Caco-2 (cell line): ENCODE measurements around the gene UBR3. TPM values are rescaled to one million over a fixed set of nuclear protein-coding genes. Genes with fewer than 3 reads are reported as not detected.

Source experiments
- BruUV-seq: library from RNA; stranded (reverse); fragments of 400-500 nt; replicated peaks from 2 replicates; lab custom pipeline; 2021; lab: Mats Ljungman, UMichigan
- CTCF ChIA-PET: fragments of 300-600 bp; sonication (Branson Sonifier 250); formaldehyde crosslinking; loops from one replicate; lab custom pipeline; 2022; ENCODE audit warnings: antibody characterized with exemption; lab: Charles Lee
- POLR2A ChIA-PET: fragments of 300-600 bp; sonication (Branson Sonifier 250); formaldehyde crosslinking; loops from one replicate; lab custom pipeline; 2022; ENCODE audit warnings: antibody characterized with exemption; lab: Charles Lee
- DNase-seq, 2 experiments: peaks; one replicate each; pipeline versions ENCODE4 v3.0.0 to v3.0.0-alpha.2; 2020 to 2022
- H3K27me3 ChIP-seq: replicated peaks from 2 replicates; pipeline ENCODE4 v1.6.0; 2011; ENCODE audit warnings: low read length; ENCODE audit not compliant: control insufficient read depth, insufficient read depth
- H3K36me3 ChIP-seq: 2 replicates; pipeline ENCODE4 v1.5.1; 2011; ENCODE audit warnings: low read length; ENCODE audit not compliant: control insufficient read depth, insufficient read depth
- H3K4me1 ChIP-seq: fragments of 250-450 bp; sonication (Bioruptor Pico); 2 replicates; pipeline ENCODE4 v1.5.1; 2020; ENCODE audit warnings: mild to moderate bottlenecking
- H3K4me3 ChIP-seq: 2 replicates; pipeline ENCODE4 v1.5.1; 2011; ENCODE audit warnings: low read depth, mild to moderate bottlenecking, control low read depth, low read length
- H3K9me3 ChIP-seq: fragments of 250-450 bp; sonication (Bioruptor Pico); 2 replicates; pipeline ENCODE4 v1.5.1; 2020; ENCODE audit warnings: mild to moderate bottlenecking, moderate library complexity
- H3K27ac Mint-ChIP-seq: one replicate; pipeline ENCODE4 v1.8.0; 2022; ENCODE audit warnings: mixed read lengths; ENCODE audit not compliant: unreplicated experiment
- H3K27me3 Mint-ChIP-seq: one replicate; pipeline ENCODE4 v1.8.0; 2022; ENCODE audit warnings: mixed read lengths; ENCODE audit not compliant: insufficient read depth, unreplicated experiment
- H3K36me3 Mint-ChIP-seq: one replicate; pipeline ENCODE4 v1.8.0; 2022; ENCODE audit warnings: mild to moderate bottlenecking, mixed read lengths; ENCODE audit not compliant: insufficient read depth, unreplicated experiment
- H3K4me1 Mint-ChIP-seq: one replicate; pipeline ENCODE4 v1.8.0; 2022; ENCODE audit warnings: low read depth, mixed read lengths; ENCODE audit not compliant: unreplicated experiment
- H3K4me3 Mint-ChIP-seq: one replicate; pipeline ENCODE4 v1.8.0; 2022; ENCODE audit warnings: mild to moderate bottlenecking, moderate library complexity, mixed read lengths; ENCODE audit not compliant: unreplicated experiment
- H3K9me3 Mint-ChIP-seq: one replicate; pipeline ENCODE4 v1.8.0; 2022; ENCODE audit warnings: mixed read lengths; ENCODE audit not compliant: unreplicated experiment
- intact Hi-C: fragments of 100-400 bp; cut with micrococcal nuclease; formaldehyde crosslinking; loops from one replicate; pipeline ENCODE4 v1.10.0; 2022; ENCODE audit not compliant: unreplicated experiment
- total RNA-seq: library from RNA; stranded (reverse); gene quantifications from 2 replicates; pipeline ENCODE4 v1.2.3, GENCODE V29; 2022
- TF ChIP-seq, protein P1 (sequence below), 2 experiments: fragments of 200-600 bp in 1 of 2; IDR thresholded peaks; 1 replicate in 1 of 2; 2 replicates in 1 of 2; pipeline versions ENCODE4 v1.5.1 to v1.8.0; 2011 to 2022; ENCODE audit warnings: antibody characterized with exemption in 1 of 2, control low read depth in 1 of 2, inconsistent platforms in 1 of 2, low read depth in 1 of 2, low read length in 1 of 2, mild to moderate bottlenecking in 1 of 2, moderate library complexity in 1 of 2; ENCODE audit not compliant: insufficient read depth in 1 of 2, severe bottlenecking in 1 of 2, unreplicated experiment in 1 of 2

UBR3 gene
- total RNA-seq, 1 experiment from 2014 or later, result 35.7 TPM

DNA sequence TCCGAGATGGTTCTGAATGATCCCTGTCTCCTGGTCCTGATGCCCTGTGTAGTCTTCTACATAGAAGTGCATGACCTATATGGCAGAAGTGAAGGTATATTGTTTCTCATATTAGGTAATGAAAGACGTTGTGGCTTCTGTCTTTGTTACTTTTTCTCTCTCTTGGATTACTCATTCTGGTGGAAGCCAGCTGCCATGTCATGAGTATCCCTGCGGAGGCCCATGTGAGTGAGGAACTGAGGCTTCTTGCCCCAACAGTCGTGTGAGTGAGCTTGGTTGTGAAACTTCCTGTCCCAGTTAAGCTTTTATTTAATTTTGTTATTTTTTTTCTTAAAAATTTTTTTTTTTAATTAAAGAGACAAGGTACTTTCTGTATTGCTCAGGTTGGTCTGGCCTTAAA, 134.7 kb downstream of the UBR3 start:
- POLR2A ChIA-PET, result no interaction called here
- TF ChIP-seq, protein P1, sequence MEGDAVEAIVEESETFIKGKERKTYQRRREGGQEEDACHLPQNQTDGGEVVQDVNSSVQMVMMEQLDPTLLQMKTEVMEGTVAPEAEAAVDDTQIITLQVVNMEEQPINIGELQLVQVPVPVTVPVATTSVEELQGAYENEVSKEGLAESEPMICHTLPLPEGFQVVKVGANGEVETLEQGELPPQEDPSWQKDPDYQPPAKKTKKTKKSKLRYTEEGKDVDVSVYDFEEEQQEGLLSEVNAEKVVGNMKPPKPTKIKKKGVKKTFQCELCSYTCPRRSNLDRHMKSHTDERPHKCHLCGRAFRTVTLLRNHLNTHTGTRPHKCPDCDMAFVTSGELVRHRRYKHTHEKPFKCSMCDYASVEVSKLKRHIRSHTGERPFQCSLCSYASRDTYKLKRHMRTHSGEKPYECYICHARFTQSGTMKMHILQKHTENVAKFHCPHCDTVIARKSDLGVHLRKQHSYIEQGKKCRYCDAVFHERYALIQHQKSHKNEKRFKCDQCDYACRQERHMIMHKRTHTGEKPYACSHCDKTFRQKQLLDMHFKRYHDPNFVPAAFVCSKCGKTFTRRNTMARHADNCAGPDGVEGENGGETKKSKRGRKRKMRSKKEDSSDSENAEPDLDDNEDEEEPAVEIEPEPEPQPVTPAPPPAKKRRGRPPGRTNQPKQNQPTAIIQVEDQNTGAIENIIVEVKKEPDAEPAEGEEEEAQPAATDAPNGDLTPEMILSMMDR (IDR thresholded peaks at IDR 0.05; ENCODE audit: insufficient read depth in 1 of 2, low read depth in 1 of 2, low read length in 1 of 2, severe bottlenecking in 1 of 2, unreplicated experiment in 1 of 2), result no peak
- Histone ChIP-seq H3K36me3 (no peaks in the 10 kb centered on the region; the same call in 1 of the 2 replicates), H3K27me3 (no peaks in the 10 kb centered on the region), H3K9me3 (no peaks in the 10 kb centered on the region), H3K4me3 (no peak overlapping the region), H3K4me1 (no peaks in the 10 kb centered on the region)
- CTCF ChIA-PET, result interaction anchor here (0.6 kb wide), 1 partner anchor 28 kb away, joined by 4 read pairs; no protein-coding TSS in a partner anchor
- no TSS peak for BruUV-seq
- Mint-ChIP-seq H3K27me3 (no peaks in the 10 kb centered on the region), H3K27ac (no peak overlapping the region), H3K4me3 (no peak overlapping the region), H3K9me3 (no peaks in the 10 kb centered on the region), H3K4me1 (no peaks in the 10 kb centered on the region), H3K36me3 (peaks cover 12% of the 10 kb centered on the region)
- intact Hi-C loops, result no loop called here
- DNase-seq, result no peak

DNA sequence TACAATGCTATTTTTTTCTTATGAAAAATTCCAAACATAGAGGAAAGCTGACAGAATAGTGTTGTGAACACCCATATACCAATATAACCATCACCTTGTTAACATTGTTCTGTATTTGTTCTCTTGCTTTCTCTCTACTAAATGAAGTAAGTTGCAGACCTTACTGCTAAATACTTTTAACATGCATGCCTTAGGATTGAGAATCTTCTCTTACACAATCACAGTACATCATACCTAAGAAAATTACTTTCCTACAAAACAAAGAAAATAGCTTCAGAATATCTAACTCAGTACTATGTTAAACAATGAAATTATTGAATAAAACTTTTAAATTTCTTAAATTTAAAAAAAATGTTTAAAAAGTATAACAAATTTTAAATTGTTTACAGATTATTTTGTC, 136.5 kb downstream of the UBR3 start:
- no peaks in the 10 kb centered on the region for H3K4me1 ChIP-seq
- H3K9me3 Mint-ChIP-seq, result no peaks in the 10 kb centered on the region
- no peaks in the 10 kb centered on the region; the same call in 1 of the 2 replicates for H3K36me3 ChIP-seq
- POLR2A ChIA-PET, result no interaction called here
- no peaks in the 10 kb centered on the region for H3K4me1 Mint-ChIP-seq
- no peak overlapping the region for H3K4me3 Mint-ChIP-seq
- CTCF ChIA-PET, result no interaction called here
- no peak overlapping the region for H3K4me3 ChIP-seq
- no peaks in the 10 kb centered on the region; the same call in 1 of the 2 replicates for H3K9me3 ChIP-seq
- no peaks in the 10 kb centered on the region for H3K27me3 Mint-ChIP-seq
- no peak overlapping the region for H3K27ac Mint-ChIP-seq
- DNase-seq, result no peak
- no TSS peak for BruUV-seq
- intact Hi-C loops, result no loop called here
- peaks cover 12% of the 10 kb centered on the region for H3K36me3 Mint-ChIP-seq
- TF ChIP-seq, protein P1 (IDR thresholded peaks at IDR 0.05; ENCODE audit: insufficient read depth in 1 of 2, low read depth in 1 of 2, low read length in 1 of 2, severe bottlenecking in 1 of 2, unreplicated experiment in 1 of 2), result no peak
- H3K27me3 ChIP-seq, result no peaks in the 10 kb centered on the region

DNA sequence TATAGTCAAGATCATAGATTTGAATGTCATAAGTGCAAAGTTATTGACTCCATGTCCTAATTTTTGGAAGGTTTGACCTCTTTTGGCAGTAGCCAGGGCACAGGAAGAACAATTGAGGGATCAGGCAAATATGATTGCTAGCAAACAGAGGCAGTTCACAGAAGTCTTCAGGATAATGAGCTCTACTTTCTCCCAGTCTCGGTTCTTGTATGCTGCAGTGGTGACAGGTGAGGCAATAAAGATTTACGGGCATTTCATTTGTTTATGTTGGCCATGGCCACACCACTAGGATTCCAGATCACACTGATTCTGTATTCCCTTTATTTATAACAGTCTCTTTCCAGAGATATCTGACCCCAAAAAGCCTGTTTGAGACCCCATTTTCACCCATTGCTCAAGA, 137.5 kb downstream of the UBR3 start:
- H3K4me1 Mint-ChIP-seq, result no peaks in the 10 kb centered on the region
- POLR2A ChIA-PET, result no interaction called here
- H3K36me3 Mint-ChIP-seq, result peaks cover 12% of the 10 kb centered on the region
- H3K4me3 Mint-ChIP-seq, result no peak overlapping the region
- H3K4me1 ChIP-seq, result no peaks in the 10 kb centered on the region
- no peaks in the 10 kb centered on the region; the same call in 1 of the 2 replicates for H3K9me3 ChIP-seq
- no peaks in the 10 kb centered on the region for H3K27me3 Mint-ChIP-seq
- BruUV-seq, result no TSS peak
- no peak overlapping the region for H3K4me3 ChIP-seq
- CTCF ChIA-PET, result no interaction called here
- H3K27ac Mint-ChIP-seq, result no peak overlapping the region
- H3K9me3 Mint-ChIP-seq, result no peaks in the 10 kb centered on the region
- H3K27me3 ChIP-seq, result no peaks in the 10 kb centered on the region
- TF ChIP-seq, protein P1 (IDR thresholded peaks at IDR 0.05; ENCODE audit: insufficient read depth in 1 of 2, low read depth in 1 of 2, low read length in 1 of 2, severe bottlenecking in 1 of 2, unreplicated experiment in 1 of 2), result no peak
- intact Hi-C loops, result no loop called here
- DNase-seq, result no peak
- H3K36me3 ChIP-seq, result no peaks in the 10 kb centered on the region
